GM10248 (cell line): ENCODE data around the gene RAET1G.
"Not testable (repeated sequence)": the region's sequence is repeated elsewhere in the genome, so short reads cannot be mapped to it uniquely, and the experiment has no call there.

ENCODE experiments used
- CTCF ChIA-PET: fragments of 300-600 bp; sonication (Branson Sonifier 250); formaldehyde crosslinking; extraction: SDS; loops from one replicate; lab custom pipeline; 2021; ENCODE audit warnings: antibody characterized with exemption; lab: Yijun Ruan, JAX
- POLR2A ChIA-PET: fragments of 350-650 bp; sonication (Branson Sonifier 250); formaldehyde crosslinking; extraction: SDS; loops from one replicate; lab custom pipeline; 2020; ENCODE audit warnings: antibody characterized with exemption; lab: Yijun Ruan, JAX
- DNase-seq: peaks from one replicate; pipeline ENCODE4 v3.0.0; 2012; ENCODE audit errors: extremely low spot score
- TF ChIP-seq, protein P1 (sequence below): IDR thresholded peaks from 2 replicates; pipeline ENCODE4 v1.5.1; 2012; ENCODE audit warnings: mild to moderate bottlenecking, low read depth; ENCODE audit errors: extremely low read depth, missing control alignments, control extremely low read depth

RAET1G gene, protein sequence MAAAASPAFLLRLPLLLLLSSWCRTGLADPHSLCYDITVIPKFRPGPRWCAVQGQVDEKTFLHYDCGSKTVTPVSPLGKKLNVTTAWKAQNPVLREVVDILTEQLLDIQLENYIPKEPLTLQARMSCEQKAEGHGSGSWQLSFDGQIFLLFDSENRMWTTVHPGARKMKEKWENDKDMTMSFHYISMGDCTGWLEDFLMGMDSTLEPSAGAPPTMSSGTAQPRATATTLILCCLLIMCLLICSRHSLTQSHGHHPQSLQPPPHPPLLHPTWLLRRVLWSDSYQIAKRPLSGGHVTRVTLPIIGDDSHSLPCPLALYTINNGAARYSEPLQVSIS

DNA sequence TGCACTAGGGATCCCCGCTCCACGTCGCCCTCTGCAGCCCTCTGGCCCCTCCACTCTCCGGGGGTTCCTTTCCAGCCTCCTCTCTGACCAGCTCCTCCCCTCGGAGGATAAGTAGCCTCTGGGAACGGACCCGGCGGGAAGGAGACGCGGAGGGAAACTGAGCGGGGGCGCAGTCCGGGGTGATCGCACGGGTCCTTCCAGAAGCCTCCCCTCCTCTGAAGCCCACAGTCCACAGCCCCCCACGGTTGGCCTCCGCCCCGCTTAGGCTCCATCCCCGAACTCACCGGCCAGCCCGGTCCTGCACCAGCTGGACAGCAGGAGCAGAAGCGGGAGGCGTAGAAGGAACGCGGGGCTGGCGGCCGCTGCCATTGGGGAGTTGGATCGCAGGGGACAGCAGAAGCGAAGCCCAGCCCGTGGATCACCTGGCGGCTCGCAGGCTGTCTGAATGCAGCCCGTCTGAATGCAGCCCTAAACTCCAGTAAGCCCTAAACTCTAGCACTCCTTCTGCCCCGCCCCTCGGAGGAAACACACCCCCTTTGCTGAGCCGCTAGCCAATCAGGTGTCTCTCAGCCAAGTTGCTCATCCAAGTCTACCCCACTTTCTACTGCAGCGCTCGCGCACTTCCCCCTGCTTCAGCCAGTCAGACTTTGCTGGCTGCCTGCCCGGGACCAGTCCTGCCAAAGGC, at the start of gene RAET1G:
TSS of gene RAET1G (minus strand) at position 480 of the 685 bp plus-strand sequence. CDS start at position 369, 111 bp downstream.
- TF ChIP-seq, protein P1, sequence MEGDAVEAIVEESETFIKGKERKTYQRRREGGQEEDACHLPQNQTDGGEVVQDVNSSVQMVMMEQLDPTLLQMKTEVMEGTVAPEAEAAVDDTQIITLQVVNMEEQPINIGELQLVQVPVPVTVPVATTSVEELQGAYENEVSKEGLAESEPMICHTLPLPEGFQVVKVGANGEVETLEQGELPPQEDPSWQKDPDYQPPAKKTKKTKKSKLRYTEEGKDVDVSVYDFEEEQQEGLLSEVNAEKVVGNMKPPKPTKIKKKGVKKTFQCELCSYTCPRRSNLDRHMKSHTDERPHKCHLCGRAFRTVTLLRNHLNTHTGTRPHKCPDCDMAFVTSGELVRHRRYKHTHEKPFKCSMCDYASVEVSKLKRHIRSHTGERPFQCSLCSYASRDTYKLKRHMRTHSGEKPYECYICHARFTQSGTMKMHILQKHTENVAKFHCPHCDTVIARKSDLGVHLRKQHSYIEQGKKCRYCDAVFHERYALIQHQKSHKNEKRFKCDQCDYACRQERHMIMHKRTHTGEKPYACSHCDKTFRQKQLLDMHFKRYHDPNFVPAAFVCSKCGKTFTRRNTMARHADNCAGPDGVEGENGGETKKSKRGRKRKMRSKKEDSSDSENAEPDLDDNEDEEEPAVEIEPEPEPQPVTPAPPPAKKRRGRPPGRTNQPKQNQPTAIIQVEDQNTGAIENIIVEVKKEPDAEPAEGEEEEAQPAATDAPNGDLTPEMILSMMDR: no peak
- CTCF ChIA-PET: interaction anchor here (2.9 kb wide), 1 partner anchor 18 kb away, joined by 12 read pairs; no protein-coding TSS in a partner anchor
- peak; percentile 67 for DNase-seq
- POLR2A ChIA-PET: no interaction called here

DNA sequence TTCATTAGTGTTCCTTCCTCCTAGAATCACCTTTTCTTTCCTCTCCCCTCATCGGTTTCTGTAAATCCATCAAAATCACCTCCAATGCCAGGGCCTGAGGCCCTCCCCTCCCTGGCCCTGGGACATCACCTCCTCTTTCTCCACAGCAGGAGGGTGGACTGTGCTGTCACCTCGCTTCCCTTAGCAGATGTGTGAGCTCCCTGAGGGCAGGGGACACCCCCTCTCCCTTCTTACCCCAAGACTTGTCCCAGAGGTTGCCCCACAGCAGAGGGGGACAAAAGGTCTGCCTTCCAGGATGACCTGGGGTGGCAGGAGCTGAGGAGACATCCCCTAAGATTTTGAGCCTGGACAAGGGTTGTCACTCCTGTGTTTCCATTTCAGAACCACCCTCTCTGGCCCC, 46.7 kb upstream of the RAET1G start:
- POLR2A ChIA-PET: no interaction called here
- CTCF ChIA-PET: interaction anchor here (1.5 kb wide), 1 partner anchor 10 kb away, joined by 3 read pairs; no protein-coding TSS in a partner anchor

DNA sequence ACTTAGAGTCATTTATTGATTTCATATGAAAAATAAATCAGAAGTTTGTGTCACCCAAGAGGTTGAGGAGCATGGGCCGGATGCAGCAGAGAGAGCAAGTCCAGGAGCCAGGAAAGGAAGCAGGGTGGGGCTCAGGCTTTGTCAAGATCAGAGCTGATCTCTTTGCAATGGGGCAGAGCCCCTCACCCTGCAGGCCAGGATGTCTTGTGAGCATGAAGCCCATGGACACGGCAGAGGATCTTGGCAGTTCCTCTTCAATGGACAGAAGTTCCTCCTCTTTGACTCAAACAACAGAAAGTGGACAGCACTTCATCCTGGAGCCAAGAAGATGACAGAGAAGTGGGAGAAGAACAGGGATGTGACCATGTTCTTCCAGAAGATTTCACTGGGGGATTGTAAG, 46.0 kb upstream of the RAET1G start:
- DNase-seq, POLR2A ChIA-PET: not testable (repeated sequence)
- CTCF ChIA-PET: interaction anchor here (1.5 kb wide), 1 partner anchor 9 kb away, joined by 3 read pairs; no protein-coding TSS in a partner anchor

More for the DNA sequence above, 46.7 kb upstream of the RAET1G start:
- TF ChIP-seq, protein P1: no peak
- DNase-seq: no peak

DNA sequence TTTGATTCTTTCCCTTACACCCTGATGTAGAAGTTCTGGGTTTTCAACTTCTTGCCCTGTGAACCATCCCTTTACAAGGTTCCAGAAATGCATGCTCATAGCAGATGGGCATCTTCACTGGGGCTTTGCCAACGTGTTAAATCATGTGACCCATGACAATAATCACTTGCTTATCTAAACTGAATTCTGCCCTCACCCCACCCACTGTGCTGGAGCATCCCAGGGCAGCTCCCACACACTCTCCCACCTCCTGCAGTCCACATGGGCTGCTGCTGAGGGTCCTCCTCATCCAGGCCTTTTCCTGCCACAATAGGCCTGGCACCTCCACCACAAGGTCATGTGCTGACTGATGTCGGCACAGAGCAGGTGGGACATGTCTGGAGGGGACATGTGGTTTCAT, 45.1 kb upstream of the RAET1G start:
- POLR2A ChIA-PET, CTCF ChIA-PET, DNase-seq: not testable (repeated sequence)

DNA sequence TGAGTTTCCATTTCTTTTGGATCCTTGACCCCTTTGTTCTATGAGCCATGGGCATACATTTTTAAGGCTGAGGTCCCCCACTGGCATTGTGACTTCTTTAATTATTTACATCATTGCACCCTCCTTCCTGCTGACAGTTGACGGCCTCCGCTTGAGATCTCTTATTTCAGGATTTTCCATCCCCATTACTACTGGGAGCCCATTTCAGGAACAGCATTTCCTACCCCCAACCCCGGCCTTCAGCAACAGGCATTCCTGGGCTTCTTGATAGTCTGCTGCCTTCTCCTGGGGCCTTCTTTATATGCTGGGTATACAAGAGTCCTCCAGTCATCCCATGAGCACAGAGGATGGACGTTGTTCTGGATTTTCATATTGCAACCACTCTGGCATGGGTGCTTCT, 44.7 kb upstream of the RAET1G start:
- CTCF ChIA-PET: interaction anchor here (1.5 kb wide), 1 partner anchor 19 kb away, joined by 3 read pairs; no protein-coding TSS in a partner anchor
- no peak for DNase-seq
- TF ChIP-seq, protein P1: no peak
- POLR2A ChIA-PET: no interaction called here

DNA sequence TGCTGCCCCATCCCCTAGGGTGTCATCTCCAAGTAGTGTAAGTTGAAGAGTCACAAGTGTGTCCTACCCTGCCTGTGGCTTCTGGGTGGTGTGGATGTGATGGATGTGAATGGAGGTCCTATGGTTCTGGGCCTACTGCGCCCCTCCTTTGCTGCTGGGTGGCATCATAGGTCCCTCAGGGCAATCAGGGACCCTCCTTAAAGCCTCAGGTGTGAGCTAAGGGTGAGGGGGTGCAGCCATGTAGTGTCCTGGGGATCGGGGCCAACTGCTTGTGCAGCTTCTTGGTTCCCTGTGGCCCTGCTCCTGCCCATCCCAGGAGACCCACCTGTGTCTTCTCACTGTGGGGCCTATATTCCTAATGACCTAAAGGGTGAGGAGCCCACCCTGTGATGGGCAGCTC, 43.4 kb upstream of the RAET1G start:
- POLR2A ChIA-PET, DNase-seq: not testable (repeated sequence)
- CTCF ChIA-PET: interaction anchor here (1.5 kb wide), 1 partner anchor 20 kb away, joined by 3 read pairs; no protein-coding TSS in a partner anchor

DNA sequence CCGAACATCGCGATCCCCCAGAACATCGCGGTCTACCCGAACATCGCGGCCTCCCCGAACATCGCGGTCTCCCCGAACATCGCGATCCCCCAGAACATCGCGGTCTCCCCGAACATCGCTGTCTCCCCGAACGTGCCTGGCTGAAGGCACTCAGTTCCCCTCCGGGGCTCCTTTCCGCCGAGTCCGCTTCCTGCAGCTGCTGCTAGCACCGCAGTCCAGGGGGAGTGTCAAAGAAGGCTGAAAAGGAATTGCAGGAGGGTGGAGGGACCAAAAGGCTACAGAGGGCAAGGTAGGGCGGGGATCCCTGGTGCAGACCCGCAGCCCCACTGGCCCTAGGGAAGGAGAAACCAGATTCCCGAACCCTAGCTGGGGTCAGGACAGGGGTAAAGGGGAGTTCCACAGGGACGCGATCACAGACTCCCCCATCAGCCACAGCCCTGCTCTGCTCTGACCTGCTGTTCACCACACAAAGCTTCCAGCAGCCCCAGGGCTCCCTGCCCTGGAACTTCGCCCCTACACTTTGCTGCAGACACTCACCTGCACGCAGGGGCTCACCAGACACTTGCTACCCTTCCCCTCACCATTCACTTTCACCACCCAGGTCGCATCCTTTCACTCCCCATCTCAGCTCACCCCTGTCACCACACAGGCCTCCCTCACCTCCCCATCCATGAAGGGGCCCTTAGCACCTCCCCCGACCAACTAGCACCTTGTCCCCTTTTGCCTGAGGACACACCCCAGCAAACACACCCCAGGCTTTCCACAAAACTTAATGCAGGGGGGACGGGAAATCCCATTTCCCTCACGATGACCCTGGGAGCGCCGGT, 42.5 kb upstream of the RAET1G start:
- no peak for DNase-seq
- TF ChIP-seq, protein P1: no peak
- ChIA-PET CTCF (no interaction called here), POLR2A (no interaction called here)
